ENCODE data around the gene ABCG2.

Gene ABCG2

DNA sequence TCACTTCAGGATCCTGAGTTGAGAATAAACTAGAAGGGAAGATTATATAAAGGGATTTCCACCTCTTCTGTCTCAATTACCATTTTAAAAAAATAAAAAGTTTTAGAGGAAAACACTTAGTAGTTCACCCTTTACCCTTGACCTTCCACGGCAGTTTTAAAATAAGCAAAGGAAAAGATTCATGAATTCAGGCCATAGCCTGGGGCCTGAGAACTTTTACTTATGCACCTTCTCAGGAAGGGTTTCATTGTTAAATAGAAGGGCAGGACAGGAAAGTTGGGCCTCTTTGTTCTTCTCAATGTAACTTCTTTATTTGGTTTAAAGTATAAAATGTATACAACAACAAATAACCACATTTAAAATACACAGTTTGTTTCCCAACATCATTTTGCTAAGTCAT, 96.1 kb downstream of the ABCG2 start:
- DNase-seq = no peak

- no peak for DNase-seq
Observed at GRCh38 chr4:88060431-88060830, 98.0 kb downstream of the ABCG2 start.

GRCh38 chr4:88059766-88060165, 98.7 kb downstream of the ABCG2 start:
- DNase-seq = no peak

DNA sequence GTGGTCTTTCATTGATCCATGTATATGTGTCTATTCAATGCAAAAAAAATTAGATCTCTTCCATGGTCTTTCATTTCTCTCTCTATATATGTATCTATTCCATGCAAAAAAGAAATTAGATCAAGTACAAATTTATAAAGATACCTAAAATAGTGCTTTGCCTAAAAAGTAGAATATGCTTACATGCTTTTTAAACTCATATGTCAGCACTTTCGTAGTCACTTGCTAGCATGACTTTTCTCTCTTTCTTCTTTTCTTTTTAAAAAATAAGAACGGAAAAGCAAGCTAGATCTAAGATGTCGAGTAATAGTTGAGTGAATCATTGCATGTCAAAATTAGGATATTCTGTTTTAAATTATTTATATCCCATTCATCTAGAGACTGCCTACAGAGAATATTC, 100.1 kb downstream of the ABCG2 start:
- no peak for DNase-seq

DNA sequence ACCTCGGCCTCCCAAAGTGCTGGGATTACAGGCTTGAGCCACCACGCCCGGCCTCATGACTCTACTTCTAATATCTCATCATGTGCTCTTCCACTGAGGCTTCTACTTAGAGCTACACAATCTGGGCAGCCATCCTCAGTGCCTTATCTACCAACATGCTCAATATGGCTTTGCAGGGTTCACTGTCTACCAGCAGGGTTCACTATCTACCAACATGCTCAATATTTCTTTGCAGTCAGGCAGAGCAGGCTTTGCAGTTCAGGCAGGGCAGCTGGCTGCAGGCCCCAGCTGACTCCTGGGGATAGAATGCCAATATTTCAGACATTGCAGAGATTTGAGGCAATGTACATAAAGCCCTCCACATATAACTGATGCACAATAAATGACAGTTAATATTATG, 103.5 kb downstream of the ABCG2 start:
- DNase-seq = no peak

DNA sequence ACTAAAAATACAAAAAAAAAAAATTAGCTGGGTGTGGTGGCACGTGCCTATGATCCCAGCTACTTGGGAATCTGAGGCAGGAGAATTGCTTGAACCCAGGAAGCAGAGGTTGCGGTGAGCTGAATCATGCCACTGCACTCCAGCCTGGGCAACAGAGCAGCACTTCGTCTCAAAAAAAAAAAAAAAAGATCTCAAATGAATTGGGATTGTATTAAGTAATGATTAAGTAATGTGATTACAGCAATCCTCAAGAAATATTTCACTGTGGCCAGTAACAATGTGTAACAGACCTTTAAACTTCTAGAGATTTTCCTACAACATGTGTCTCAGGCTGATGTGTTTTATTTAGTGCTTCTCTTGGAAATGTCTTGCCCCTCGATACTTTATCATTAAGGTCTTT, 104.2 kb downstream of the ABCG2 start:
- no peak for DNase-seq

DNA sequence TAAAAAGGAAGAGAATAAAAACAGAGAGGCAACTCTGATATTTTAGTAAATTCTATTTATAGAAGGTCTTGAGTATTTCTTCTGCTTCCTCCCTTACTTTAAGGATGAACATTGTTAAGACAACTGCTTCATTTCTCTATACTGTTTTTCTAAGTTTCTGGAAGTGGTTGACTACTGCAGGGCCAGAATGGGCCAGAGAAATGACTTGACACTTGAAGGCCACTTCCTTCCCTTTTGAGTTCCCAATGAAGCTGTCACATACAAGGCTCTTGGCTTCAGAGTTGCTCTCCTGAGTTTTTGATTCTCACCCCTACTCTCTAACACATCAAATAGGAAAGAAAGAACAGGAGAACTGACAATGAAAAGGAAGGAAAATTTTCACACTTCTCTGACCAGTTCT, 113.4 kb downstream of the ABCG2 start:
- no peak for DNase-seq

DNA sequence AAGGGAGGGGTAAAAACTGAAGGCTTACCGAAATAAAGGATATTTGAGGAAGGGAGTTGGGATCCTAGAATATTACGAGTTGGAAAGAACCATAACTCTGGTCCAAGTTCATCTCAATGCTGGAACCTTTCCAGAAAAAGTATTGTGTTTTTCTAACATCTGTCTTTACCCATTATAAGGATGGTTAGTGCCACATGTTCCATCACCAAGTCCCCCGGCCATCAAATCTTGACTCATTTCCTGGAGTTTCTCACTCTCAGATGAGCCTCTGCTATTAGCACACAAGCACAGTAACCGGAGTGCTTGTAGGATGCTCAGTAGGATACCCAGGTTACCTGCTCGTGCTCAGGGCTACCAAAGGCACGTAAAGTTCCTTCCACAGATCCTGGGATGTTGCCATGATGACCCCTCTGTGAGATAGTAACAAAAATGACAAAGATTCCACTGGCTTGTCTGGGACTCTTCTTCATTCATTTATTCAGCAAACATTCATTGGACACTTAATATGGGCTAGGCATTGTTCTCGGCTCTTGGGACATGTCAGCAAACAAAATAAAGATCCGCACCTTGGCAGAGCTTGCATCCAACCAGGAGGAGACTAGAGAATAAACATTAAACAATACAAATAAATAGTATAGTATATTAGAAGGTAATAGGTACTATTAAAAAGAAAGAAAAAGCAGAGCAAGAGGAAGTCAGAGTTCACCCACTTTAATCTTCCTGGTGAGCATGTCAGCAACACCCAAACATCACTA, 114.7 kb downstream of the ABCG2 start:
- DNase-seq = no peak

DNA sequence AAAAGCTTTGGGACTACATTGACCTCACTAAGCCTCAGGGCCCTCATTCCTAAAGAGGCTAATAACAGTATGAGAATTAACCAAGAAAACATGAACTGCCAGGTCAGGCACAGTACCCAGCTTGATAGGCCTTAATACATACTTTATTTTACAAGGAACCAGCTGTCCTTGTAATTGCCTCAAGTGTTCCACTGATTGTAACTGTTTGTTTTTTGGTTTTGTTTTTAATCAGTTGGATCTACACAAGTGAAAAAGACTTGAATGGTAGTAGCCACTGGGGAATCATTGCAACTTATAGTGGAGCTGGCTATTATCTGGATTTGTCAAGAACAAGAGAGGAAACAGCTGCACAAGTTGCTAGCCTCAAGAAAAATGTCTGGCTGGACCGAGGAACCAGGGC, 115.4 kb downstream of the ABCG2 start:
- DNase-seq = no peak

DNA sequence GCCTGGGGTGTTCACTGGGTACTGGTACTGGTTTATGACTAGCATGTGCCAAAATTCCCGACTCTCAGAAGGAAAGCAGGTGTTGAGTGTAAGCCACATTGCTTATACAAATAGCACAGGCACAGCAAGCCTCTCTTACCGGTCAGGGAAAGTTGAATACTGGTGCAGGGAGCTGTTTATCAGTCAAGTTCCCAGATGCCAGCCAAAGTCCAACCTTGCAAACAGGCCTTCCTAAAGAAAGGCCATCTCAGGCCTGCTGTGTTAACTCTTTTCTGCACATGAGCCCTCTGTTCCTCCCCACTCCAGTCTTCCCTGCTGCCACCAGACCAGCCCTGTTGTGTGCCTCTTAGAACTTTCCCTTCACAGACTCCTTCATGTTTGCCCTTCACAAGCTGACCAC, 116.8 kb downstream of the ABCG2 start:
- DNase-seq = no peak

- no peak for DNase-seq
Observed at GRCh38 chr4:88040707-88041106, 117.7 kb downstream of the ABCG2 start.
